WTC11 (cell line): ENCODE data around the gene SRC. TPM values are rescaled to one million over a fixed set of nuclear protein-coding genes. Genes with fewer than 3 reads are reported as not detected.

Source experiments
- ATF2 ChIP-seq: sonication (generic); formaldehyde crosslinking; IDR thresholded peaks from 2 replicates; pipeline ENCODE4 v1.8.1; 2022; ENCODE audit warnings: low read depth, missing genetic modification reagents, borderline replicate concordance
- ETV6 ChIP-seq: sonication (generic); formaldehyde crosslinking; IDR thresholded peaks from 2 replicates; pipeline ENCODE4 v1.8.1; 2022; ENCODE audit warnings: mild to moderate bottlenecking, missing genetic modification reagents
- HMGXB4 ChIP-seq: sonication (generic); formaldehyde crosslinking; IDR thresholded peaks from 2 replicates; pipeline ENCODE4 v1.8.1; 2023; ENCODE audit warnings: mild to moderate bottlenecking, moderate library complexity, missing genetic modification reagents
- NR1H2 ChIP-seq: sonication (generic); formaldehyde crosslinking; IDR thresholded peaks from 2 replicates; pipeline ENCODE4 v1.9.0; 2021; ENCODE audit warnings: mild to moderate bottlenecking, moderate library complexity, missing genetic modification reagents
- RELA ChIP-seq: sonication (generic); formaldehyde crosslinking; IDR thresholded peaks from 2 replicates; pipeline ENCODE4 v1.8.1; 2022; ENCODE audit warnings: missing genetic modification reagents, mild to moderate bottlenecking, borderline replicate concordance
- TEAD1 ChIP-seq: sonication (generic); formaldehyde crosslinking; IDR thresholded peaks from 2 replicates; pipeline ENCODE4 v1.8.0; 2022; ENCODE audit warnings: mild to moderate bottlenecking, missing genetic modification reagents
- ZNF138 ChIP-seq: sonication (generic); formaldehyde crosslinking; conservative IDR thresholded peaks from 2 replicates; pipeline ENCODE4 v1.8.1; 2022; ENCODE audit warnings: mild to moderate bottlenecking, moderate library complexity, missing genetic modification reagents
- ZNF281 ChIP-seq: sonication (generic); formaldehyde crosslinking; IDR thresholded peaks from 2 replicates; pipeline ENCODE4 v1.8.0; 2023; ENCODE audit warnings: mild to moderate bottlenecking, missing genetic modification reagents
- ZNF532 ChIP-seq: fragments of 250-450 bp; sonication (Bioruptor Pico); IDR thresholded peaks from 2 replicates; pipeline ENCODE4 v1.9.0; 2021; ENCODE audit warnings: mild to moderate bottlenecking, borderline replicate concordance
- total RNA-seq: library from RNA; stranded (reverse); gene quantifications from 3 replicates; pipeline ENCODE4 v1.2.3, GENCODE V29; 2021
- TF ChIP-seq, protein P1 (sequence below): fragments of 250-450 bp; sonication (Bioruptor Pico); IDR thresholded peaks from 2 replicates; pipeline ENCODE4 v1.9.0; 2021; ENCODE audit warnings: mild to moderate bottlenecking

SRC gene
- total RNA-seq, 1 experiment from 2014 or later = 33.3 TPM

DNA sequence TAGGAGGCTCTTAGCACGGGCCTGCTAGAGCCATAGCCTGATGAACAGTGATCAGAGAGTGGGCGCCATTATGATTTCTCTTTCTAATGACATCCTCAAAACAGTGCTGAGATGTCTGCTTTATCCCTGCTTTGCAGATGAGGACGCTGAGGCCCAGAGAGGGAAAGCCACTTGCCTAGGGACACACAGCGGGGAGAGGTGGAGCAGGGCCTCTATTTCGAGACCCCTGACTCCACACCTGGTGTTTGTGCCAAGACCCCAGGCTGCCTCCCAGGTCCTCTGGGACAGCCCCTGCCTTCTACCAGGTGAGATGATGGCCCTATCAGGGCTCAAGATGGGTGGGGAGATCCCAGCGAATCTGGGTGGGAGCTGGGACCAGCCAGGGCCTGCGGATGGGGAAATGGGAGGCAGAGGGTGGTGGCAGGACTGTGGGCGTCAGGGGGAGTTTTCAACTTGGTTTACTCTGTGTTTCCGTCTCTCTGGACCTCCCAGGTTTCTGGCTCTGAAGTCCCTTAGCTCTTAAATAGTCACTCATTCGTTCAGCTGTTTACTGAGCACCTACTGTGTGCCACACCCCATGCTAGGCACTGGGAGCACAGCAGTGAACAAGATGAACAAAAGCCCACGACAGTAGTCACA lies 36.7 kb downstream of the SRC start (continued):
- TF ChIP-seq ZNF532 (CRISPR knock-in tag) = no peak
- TF ChIP-seq NR1H2 (CRISPR knock-in tag) = no peak
- no peak for TF ChIP-seq ZNF138 (CRISPR knock-in tag)
- TF ChIP-seq HMGXB4 (CRISPR knock-in tag) = no peak
- no peak for TF ChIP-seq ZNF281 (CRISPR knock-in tag)
- TF ChIP-seq ETV6 (CRISPR knock-in tag) = no peak
- TF ChIP-seq RELA (CRISPR knock-in tag) = no peak
- no peak for TF ChIP-seq TEAD1
- TF ChIP-seq, protein P1, sequence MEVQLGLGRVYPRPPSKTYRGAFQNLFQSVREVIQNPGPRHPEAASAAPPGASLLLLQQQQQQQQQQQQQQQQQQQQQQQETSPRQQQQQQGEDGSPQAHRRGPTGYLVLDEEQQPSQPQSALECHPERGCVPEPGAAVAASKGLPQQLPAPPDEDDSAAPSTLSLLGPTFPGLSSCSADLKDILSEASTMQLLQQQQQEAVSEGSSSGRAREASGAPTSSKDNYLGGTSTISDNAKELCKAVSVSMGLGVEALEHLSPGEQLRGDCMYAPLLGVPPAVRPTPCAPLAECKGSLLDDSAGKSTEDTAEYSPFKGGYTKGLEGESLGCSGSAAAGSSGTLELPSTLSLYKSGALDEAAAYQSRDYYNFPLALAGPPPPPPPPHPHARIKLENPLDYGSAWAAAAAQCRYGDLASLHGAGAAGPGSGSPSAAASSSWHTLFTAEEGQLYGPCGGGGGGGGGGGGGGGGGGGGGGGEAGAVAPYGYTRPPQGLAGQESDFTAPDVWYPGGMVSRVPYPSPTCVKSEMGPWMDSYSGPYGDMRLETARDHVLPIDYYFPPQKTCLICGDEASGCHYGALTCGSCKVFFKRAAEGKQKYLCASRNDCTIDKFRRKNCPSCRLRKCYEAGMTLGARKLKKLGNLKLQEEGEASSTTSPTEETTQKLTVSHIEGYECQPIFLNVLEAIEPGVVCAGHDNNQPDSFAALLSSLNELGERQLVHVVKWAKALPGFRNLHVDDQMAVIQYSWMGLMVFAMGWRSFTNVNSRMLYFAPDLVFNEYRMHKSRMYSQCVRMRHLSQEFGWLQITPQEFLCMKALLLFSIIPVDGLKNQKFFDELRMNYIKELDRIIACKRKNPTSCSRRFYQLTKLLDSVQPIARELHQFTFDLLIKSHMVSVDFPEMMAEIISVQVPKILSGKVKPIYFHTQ (CRISPR knock-in tag) = no peak
- TF ChIP-seq ATF2 (CRISPR knock-in tag) = no peak
